NT2/D1 (cell line): ENCODE measurements around the gene FOXP2.

Experiments used
- DNase-seq: peaks from one replicate; pipeline ENCODE4 v3.0.0-alpha.2; 2011; ENCODE audit warnings: low read depth, low spot score
- H3K27me3 ChIP-seq: 2 replicates; pipeline ENCODE4 v1.6.0; 2011; ENCODE audit warnings: mild to moderate bottlenecking; ENCODE audit not compliant: insufficient read length, insufficient read depth
- H3K36me3 ChIP-seq: 2 replicates; pipeline ENCODE4 v1.6.1; 2011; ENCODE audit warnings: mild to moderate bottlenecking, low read length, mixed read lengths; ENCODE audit not compliant: insufficient read depth, insufficient read length
- H3K4me1 ChIP-seq: 2 replicates; pipeline ENCODE4 v1.5.1; 2011; ENCODE audit not compliant: insufficient read depth, insufficient read length
- H3K4me3 ChIP-seq: 2 replicates; pipeline ENCODE4 v1.5.1; 2011; ENCODE audit warnings: low read depth; ENCODE audit not compliant: insufficient read length
- H3K9ac ChIP-seq: 2 replicates; pipeline ENCODE4 v1.6.0; 2011; ENCODE audit warnings: low read depth; ENCODE audit not compliant: insufficient read length
- H3K9me3 ChIP-seq: 2 replicates; pipeline ENCODE4 v1.5.1; 2011; ENCODE audit warnings: mild to moderate bottlenecking, low read length; ENCODE audit not compliant: insufficient read depth
- SUZ12 ChIP-seq: IDR thresholded peaks from 2 replicates; pipeline ENCODE4 v1.6.1; 2011; ENCODE audit not compliant: insufficient read length, insufficient read depth; ENCODE audit errors: extremely low read depth
- YY1 ChIP-seq: IDR thresholded peaks from 2 replicates; pipeline ENCODE4 v1.6.1; 2011; ENCODE audit not compliant: insufficient read length, insufficient read depth
- ZNF274 ChIP-seq: IDR thresholded peaks from 2 replicates; pipeline ENCODE4 v1.6.1; 2011; ENCODE audit warnings: mild to moderate bottlenecking, low read depth, low read length

FOXP2 gene

GRCh38 chr7:114415064-114415989 is 712 bp downstream of the FOXP2 start:
- H3K27me3 ChIP-seq = no peaks in the 10 kb centered on the region
- no peak for DNase-seq

GRCh38 chr7:114416129-114416990 is 1.7 kb downstream of the FOXP2 start:
- Histone ChIP-seq H3K4me1 (no peaks in the 10 kb centered on the region), H3K27me3 (no peaks in the 10 kb centered on the region), H3K36me3 (no peaks in the 10 kb centered on the region), H3K9me3 (no peaks in the 10 kb centered on the region), H3K9ac (no peak overlapping the region), H3K4me3 (no peak overlapping the region)
- no peak for DNase-seq
- no peak for TF ChIP-seq YY1
- TF ChIP-seq SUZ12 = no peak
- TF ChIP-seq ZNF274 = no peak

More at GRCh38 chr7:114415064-114415989, 712 bp downstream of the FOXP2 start:
- Histone ChIP-seq H3K9me3 (no peaks in the 10 kb centered on the region), H3K4me1 (no peaks in the 10 kb centered on the region), H3K36me3 (no peaks in the 10 kb centered on the region), H3K9ac (no peak overlapping the region), H3K4me3 (no peak overlapping the region)
- no peak for TF ChIP-seq SUZ12
- no peak for TF ChIP-seq ZNF274
- TF ChIP-seq YY1 = no peak

- DNase-seq = no peak
- no peaks in the 10 kb centered on the region for H3K27me3 ChIP-seq
These were observed 2.7 kb downstream of the FOXP2 start for GRCh38 chr7:114417290-114417689.

GRCh38 chr7:114418117-114418516 is 3.5 kb downstream of the FOXP2 start:
- no peaks in the 10 kb centered on the region for H3K4me1 ChIP-seq
- H3K9ac ChIP-seq = no peak overlapping the region
- H3K9me3 ChIP-seq = no peaks in the 10 kb centered on the region
- no peaks in the 10 kb centered on the region for H3K36me3 ChIP-seq
- no peaks in the 10 kb centered on the region for H3K27me3 ChIP-seq
- TF ChIP-seq ZNF274 = no peak
- no peak for TF ChIP-seq SUZ12
- no peak for TF ChIP-seq YY1
- DNase-seq = no peak
- no peak overlapping the region for H3K4me3 ChIP-seq

More at GRCh38 chr7:114417290-114417689, 2.7 kb downstream of the FOXP2 start:
- H3K9ac ChIP-seq = no peak overlapping the region
- TF ChIP-seq SUZ12 (no peak), YY1 (no peak)
- H3K4me1 ChIP-seq = no peaks in the 10 kb centered on the region
- H3K36me3 ChIP-seq = no peaks in the 10 kb centered on the region
- H3K4me3 ChIP-seq = no peak overlapping the region
- H3K9me3 ChIP-seq = no peaks in the 10 kb centered on the region

- Histone ChIP-seq H3K36me3 (no peaks in the 10 kb centered on the region), H3K9me3 (no peaks in the 10 kb centered on the region), H3K27me3 (no peaks in the 10 kb centered on the region), H3K9ac (no peak overlapping the region), H3K4me3 (no peak overlapping the region), H3K4me1 (no peaks in the 10 kb centered on the region)
- TF ChIP-seq YY1 (no peak), ZNF274 (no peak), SUZ12 (no peak)
- DNase-seq = no peak
These were observed 5.0 kb downstream of the FOXP2 start for GRCh38 chr7:114419441-114420272.

- no peak overlapping the region for H3K4me3 ChIP-seq
- TF ChIP-seq YY1 (no peak), SUZ12 (no peak), ZNF274 (no peak)
- H3K36me3 ChIP-seq = no peaks in the 10 kb centered on the region
- no peaks in the 10 kb centered on the region for H3K9me3 ChIP-seq
- no peaks in the 10 kb centered on the region for H3K4me1 ChIP-seq
- H3K27me3 ChIP-seq = no peaks in the 10 kb centered on the region
- no peak overlapping the region for H3K9ac ChIP-seq
- DNase-seq = no peak
These were observed 8.2 kb downstream of the FOXP2 start for GRCh38 chr7:114422507-114423501.
